WI38 (cell line): ENCODE data around the gene ZNF415.

ENCODE experiments used
- H3K4me3 ChIP-seq: 2 replicates; pipeline ENCODE4 v1.5.1; 2011; ENCODE audit warnings: low read depth, mild to moderate bottlenecking, control low read depth, low read length
- CTCF ChIP-seq: IDR thresholded peaks from 2 replicates; pipeline ENCODE4 v1.5.1; 2012; ENCODE audit warnings: low read depth, mild to moderate bottlenecking, control low read depth, low read length

ZNF415 gene

GRCh38 chr19:53158119-53158656 lies 25.5 kb upstream of the ZNF415 start:
- peak overlapping the region; percentile 74 for H3K4me3 ChIP-seq
- TF ChIP-seq CTCF = no peak

- peak overlapping the region; percentile 74 for H3K4me3 ChIP-seq
- TF ChIP-seq CTCF = no peak
Observed at GRCh38 chr19:53157626-53158025, 24.9 kb upstream of the ZNF415 start.

GRCh38 chr19:53156850-53157249 lies 24.1 kb upstream of the ZNF415 start:
- H3K4me3 ChIP-seq = no peak overlapping the region
- no peak for TF ChIP-seq CTCF

- TF ChIP-seq CTCF = no peak
- no peak overlapping the region for H3K4me3 ChIP-seq
Observed at GRCh38 chr19:53147645-53148044, 14.9 kb upstream of the ZNF415 start.

GRCh38 chr19:53140351-53140750 lies 7.6 kb upstream of the ZNF415 start:
- H3K4me3 ChIP-seq = no peak overlapping the region
- no peak for TF ChIP-seq CTCF

GRCh38 chr19:53136432-53136831 lies 3.7 kb upstream of the ZNF415 start:
- no peak for TF ChIP-seq CTCF
- no peak overlapping the region for H3K4me3 ChIP-seq

GRCh38 chr19:53131727-53132126 lies 983 bp downstream of the ZNF415 start:
- no peak for TF ChIP-seq CTCF
- H3K4me3 ChIP-seq = peak overlapping the region; percentile 68
